ENCODE data around the gene ADAM17.

Gene ADAM17

DNA sequence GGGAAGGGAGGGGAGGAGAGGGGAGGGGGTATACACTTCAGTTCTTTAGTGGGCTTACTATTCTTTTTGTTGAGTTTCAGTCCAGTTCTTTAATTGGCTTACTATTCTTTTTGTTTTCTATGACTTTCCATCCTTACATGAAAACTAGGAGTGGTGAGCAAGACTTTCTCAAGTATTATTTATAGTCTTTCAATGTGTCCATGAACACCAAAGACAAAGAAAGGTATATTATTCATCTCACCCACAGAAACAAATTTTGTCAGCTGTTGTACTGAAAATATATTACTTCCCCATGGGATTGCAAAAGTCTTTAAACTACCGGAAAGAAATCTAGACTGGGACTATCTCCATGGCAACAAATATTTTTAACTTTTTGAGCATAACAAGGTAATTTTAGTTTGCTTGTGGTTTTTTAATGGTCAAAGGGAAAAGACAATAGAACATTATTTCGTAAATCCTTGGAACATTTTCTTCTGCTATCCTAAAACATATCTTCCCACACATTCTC, 17.6 kb downstream of the ADAM17 start:
- TF ChIP-seq, protein P1, sequence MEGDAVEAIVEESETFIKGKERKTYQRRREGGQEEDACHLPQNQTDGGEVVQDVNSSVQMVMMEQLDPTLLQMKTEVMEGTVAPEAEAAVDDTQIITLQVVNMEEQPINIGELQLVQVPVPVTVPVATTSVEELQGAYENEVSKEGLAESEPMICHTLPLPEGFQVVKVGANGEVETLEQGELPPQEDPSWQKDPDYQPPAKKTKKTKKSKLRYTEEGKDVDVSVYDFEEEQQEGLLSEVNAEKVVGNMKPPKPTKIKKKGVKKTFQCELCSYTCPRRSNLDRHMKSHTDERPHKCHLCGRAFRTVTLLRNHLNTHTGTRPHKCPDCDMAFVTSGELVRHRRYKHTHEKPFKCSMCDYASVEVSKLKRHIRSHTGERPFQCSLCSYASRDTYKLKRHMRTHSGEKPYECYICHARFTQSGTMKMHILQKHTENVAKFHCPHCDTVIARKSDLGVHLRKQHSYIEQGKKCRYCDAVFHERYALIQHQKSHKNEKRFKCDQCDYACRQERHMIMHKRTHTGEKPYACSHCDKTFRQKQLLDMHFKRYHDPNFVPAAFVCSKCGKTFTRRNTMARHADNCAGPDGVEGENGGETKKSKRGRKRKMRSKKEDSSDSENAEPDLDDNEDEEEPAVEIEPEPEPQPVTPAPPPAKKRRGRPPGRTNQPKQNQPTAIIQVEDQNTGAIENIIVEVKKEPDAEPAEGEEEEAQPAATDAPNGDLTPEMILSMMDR (IDR thresholded peaks at IDR 0.05; ENCODE audit: low read depth, low read length, poor library complexity, severe bottlenecking) = no peak
- TF ChIP-seq EZH2phosphoT487 (IDR thresholded peaks at IDR 0.05; ENCODE audit: borderline replicate concordance, low read length) = no peak
- peak overlapping the region; percentile 77 for H3K4me2 ChIP-seq (ENCODE audit: low read length)
- no peaks in the 10 kb centered on the region for H4K20me1 ChIP-seq (ENCODE audit: control insufficient read depth, insufficient read depth, low read depth, low read length)
- H3K27ac ChIP-seq (ENCODE audit: low read depth, low read length) = peak overlapping the region; percentile 96
- peaks cover 54% of the 10 kb centered on the region for H3F3A ChIP-seq (ENCODE audit: control insufficient read depth, insufficient read depth)
- peaks cover 82% of the 10 kb centered on the region for H3K4me1 ChIP-seq (ENCODE audit: control insufficient read depth, low read length)
- peak overlapping the region; percentile 44 for H3K4me3 ChIP-seq (ENCODE audit: low read length)
- no peaks in the 10 kb centered on the region for H3K9me3 ChIP-seq (ENCODE audit: control insufficient read depth, insufficient read depth, low read length)
- no peaks in the 10 kb centered on the region for H3K27me3 ChIP-seq (ENCODE audit: control insufficient read depth, low read length)
- H3K79me2 ChIP-seq (ENCODE audit: control insufficient read depth, low read length) = peaks cover 84% of the 10 kb centered on the region
- peaks cover 70% of the 10 kb centered on the region for H3K36me3 ChIP-seq (ENCODE audit: control insufficient read depth, low read length)
- H3K9me2 ChIP-seq (replicated peaks; ENCODE audit: control insufficient read depth, low read length) = no peaks in the 10 kb centered on the region

DNA sequence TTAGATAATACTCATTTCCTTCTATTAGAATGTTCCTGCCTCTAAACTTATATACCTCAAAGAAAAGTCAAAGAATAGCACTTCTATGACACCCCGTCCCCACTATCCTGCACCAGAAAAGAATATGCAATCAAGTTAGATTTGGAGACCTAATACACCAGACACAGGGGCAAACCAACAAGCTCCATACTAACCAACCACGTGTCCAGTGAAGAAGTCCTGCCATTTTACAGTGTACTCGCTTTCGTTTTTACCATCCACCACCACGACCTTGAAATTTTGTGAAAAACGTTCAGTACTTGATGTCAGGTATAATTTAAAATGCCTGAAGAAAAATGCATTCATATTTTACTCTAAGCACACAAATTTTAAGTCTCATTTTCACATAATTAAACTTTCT, 19.1 kb downstream of the ADAM17 start:
- Histone ChIP-seq H3F3A (ENCODE audit: control insufficient read depth, insufficient read depth) (peaks cover 46% of the 10 kb centered on the region), H3K27me3 (ENCODE audit: control insufficient read depth, low read length) (no peaks in the 10 kb centered on the region), H4K20me1 (ENCODE audit: control insufficient read depth, insufficient read depth, low read depth, low read length) (no peaks in the 10 kb centered on the region), H3K4me2 (ENCODE audit: low read length) (peak overlapping the region; percentile 28), H3K27ac (ENCODE audit: low read depth, low read length) (peak overlapping the region; percentile 16), H3K9me2 (replicated peaks; ENCODE audit: control insufficient read depth, low read length) (no peaks in the 10 kb centered on the region), H3K4me3 (ENCODE audit: low read length) (no peak overlapping the region), H3K36me3 (ENCODE audit: control insufficient read depth, low read length) (peaks cover 75% of the 10 kb centered on the region), H3K9me3 (ENCODE audit: control insufficient read depth, insufficient read depth, low read length) (no peaks in the 10 kb centered on the region), H3K79me2 (ENCODE audit: control insufficient read depth, low read length) (peaks cover 83% of the 10 kb centered on the region), H3K4me1 (ENCODE audit: control insufficient read depth, low read length) (peaks cover 67% of the 10 kb centered on the region)
- TF ChIP-seq, protein P1 (IDR thresholded peaks at IDR 0.05; ENCODE audit: low read depth, low read length, poor library complexity, severe bottlenecking) = no peak
- no peak for TF ChIP-seq EZH2phosphoT487 (IDR thresholded peaks at IDR 0.05; ENCODE audit: borderline replicate concordance, low read length)

DNA sequence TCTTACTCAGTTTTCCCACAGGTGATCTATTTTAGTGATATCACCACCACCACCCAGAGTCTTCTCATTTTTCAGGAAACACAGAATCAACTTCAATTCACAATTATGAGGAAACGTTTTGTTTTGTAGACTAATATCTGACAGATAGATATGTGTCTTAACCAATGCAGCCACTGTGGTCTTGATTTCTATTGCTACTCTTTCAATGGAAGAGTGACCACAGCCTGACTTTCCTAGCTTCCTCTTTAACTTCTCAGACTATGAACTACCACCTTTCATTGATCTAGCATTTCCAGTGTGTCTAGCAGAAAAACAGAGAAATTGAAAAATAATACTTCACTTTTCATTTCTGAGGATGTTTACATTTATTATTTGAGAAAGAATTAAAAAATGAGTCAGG, 20.5 kb downstream of the ADAM17 start:
- Histone ChIP-seq H3F3A (ENCODE audit: control insufficient read depth, insufficient read depth) (peaks cover 33% of the 10 kb centered on the region), H3K4me2 (ENCODE audit: low read length) (peak overlapping the region; percentile 30), H3K9me2 (replicated peaks; ENCODE audit: control insufficient read depth, low read length) (no peaks in the 10 kb centered on the region), H3K4me1 (ENCODE audit: control insufficient read depth, low read length) (peaks cover 53% of the 10 kb centered on the region), H3K36me3 (ENCODE audit: control insufficient read depth, low read length) (peaks cover 73% of the 10 kb centered on the region), H4K20me1 (ENCODE audit: control insufficient read depth, insufficient read depth, low read depth, low read length) (no peaks in the 10 kb centered on the region), H3K79me2 (ENCODE audit: control insufficient read depth, low read length) (peaks cover 72% of the 10 kb centered on the region), H3K27ac (ENCODE audit: low read depth, low read length) (peak overlapping the region; percentile 20), H3K9me3 (ENCODE audit: control insufficient read depth, insufficient read depth, low read length) (no peaks in the 10 kb centered on the region), H3K27me3 (ENCODE audit: control insufficient read depth, low read length) (no peaks in the 10 kb centered on the region), H3K4me3 (ENCODE audit: low read length) (no peak overlapping the region)
- TF ChIP-seq, protein P1 (IDR thresholded peaks at IDR 0.05; ENCODE audit: low read depth, low read length, poor library complexity, severe bottlenecking) = no peak
- no peak for TF ChIP-seq EZH2phosphoT487 (IDR thresholded peaks at IDR 0.05; ENCODE audit: borderline replicate concordance, low read length)

Measured in DOHH2 (cell line).